CD8-positive, alpha-beta memory T cell (primary cell): ENCODE data around the gene DIMT1. TPM values are rescaled to one million over a fixed set of nuclear protein-coding genes. Genes with fewer than 3 reads are reported as not detected.

Experiments
- CTCF ChIA-PET: fragments of 350-600 bp; sonication (Branson Sonifier 250); formaldehyde crosslinking; loops from one replicate; lab custom pipeline; 2021; ENCODE audit warnings: antibody characterized with exemption; lab: Charles Lee
- POLR2A ChIA-PET: fragments of 350-600 bp; sonication (Branson Sonifier 250); formaldehyde crosslinking; loops from one replicate; lab custom pipeline; 2021; ENCODE audit warnings: antibody characterized with exemption; lab: Charles Lee
- DNase-seq, 5 donors: peaks; one replicate each; pipeline versions ENCODE4 v3.0.0 to v3.0.0-alpha.2; 2020 to 2022; ENCODE audit warnings: mixed read lengths in 1 of 5
- H3K27ac ChIP-seq: one replicate; pipeline ENCODE4 v1.7.0; 2013; ENCODE audit warnings: low read depth, mild to moderate bottlenecking, low read length, moderate library complexity
- H3K27me3 ChIP-seq: 2 replicates; pipeline ENCODE4 v1.7.0; 2013; ENCODE audit warnings: low read length, mild to moderate bottlenecking; ENCODE audit not compliant: insufficient read depth, poor library complexity, severe bottlenecking
- H3K36me3 ChIP-seq: 2 replicates; pipeline ENCODE4 v1.7.0; 2013; ENCODE audit warnings: mild to moderate bottlenecking, low read length, moderate library complexity; ENCODE audit not compliant: insufficient read depth
- H3K4me1 ChIP-seq: 2 replicates; pipeline ENCODE4 v1.7.0; 2013; ENCODE audit warnings: mild to moderate bottlenecking, low read length, moderate library complexity; ENCODE audit not compliant: insufficient read depth
- H3K4me3 ChIP-seq: 2 replicates; pipeline ENCODE4 v1.7.0; 2013; ENCODE audit warnings: mild to moderate bottlenecking, low read length
- H3K9me3 ChIP-seq: 2 replicates; pipeline ENCODE4 v1.7.0; 2013; ENCODE audit warnings: mild to moderate bottlenecking, low read length
- H3K27ac Mint-ChIP-seq, 8 donors: one replicate each; pipeline ENCODE4 v1.8.0; 2020 to 2021; ENCODE audit warnings: mixed read lengths in 8 of 8, mild to moderate bottlenecking in 6 of 8, inconsistent platforms in 3 of 8, moderate library complexity in 3 of 8
- H3K27me3 Mint-ChIP-seq, 2 donors: one replicate each; pipeline ENCODE4 v1.8.0; 2020 to 2021; ENCODE audit warnings: mixed read lengths in 2 of 2, mild to moderate bottlenecking in 1 of 2, moderate library complexity in 1 of 2
- H3K36me3 Mint-ChIP-seq, 3 donors: one replicate each; pipeline ENCODE4 v1.8.0; 2020 to 2021; ENCODE audit warnings: mixed read lengths in 3 of 3, inconsistent platforms in 1 of 3, mild to moderate bottlenecking in 1 of 3
- H3K4me1 Mint-ChIP-seq, 3 donors: one replicate each; pipeline ENCODE4 v1.8.0; 2020 to 2021; ENCODE audit warnings: mixed read lengths in 3 of 3, inconsistent platforms in 1 of 3, mild to moderate bottlenecking in 1 of 3
- H3K4me3 Mint-ChIP-seq, 7 donors: one replicate each; pipeline ENCODE4 v1.8.0; 2020 to 2021; ENCODE audit warnings: mixed read lengths in 7 of 7, mild to moderate bottlenecking in 6 of 7, moderate library complexity in 4 of 7, inconsistent platforms in 2 of 7
- H3K9me3 Mint-ChIP-seq, 5 donors: one replicate each; pipeline ENCODE4 v1.8.0; 2020 to 2022; ENCODE audit warnings: mixed read lengths in 5 of 5, mild to moderate bottlenecking in 3 of 5, moderate library complexity in 2 of 5, inconsistent platforms in 1 of 5
- polyA plus RNA-seq: library from polyadenylated mRNA; unstranded; fragments of 300-500 nt; fragmentation: Illumina TruSeq; gene quantifications from one replicate; pipeline ENCODE4 v1.2.3, GENCODE V29; 2021
- total RNA-seq, 2 experiments: library from RNA; stranded (reverse); gene quantifications; one replicate each; pipeline ENCODE4 v1.2.3, GENCODE V29; 2021

Gene DIMT1
- total and polyA plus RNA-seq, 3 experiments from 2014 or later, result 38.4 to 58.9 (median 54.4) TPM

DNA sequence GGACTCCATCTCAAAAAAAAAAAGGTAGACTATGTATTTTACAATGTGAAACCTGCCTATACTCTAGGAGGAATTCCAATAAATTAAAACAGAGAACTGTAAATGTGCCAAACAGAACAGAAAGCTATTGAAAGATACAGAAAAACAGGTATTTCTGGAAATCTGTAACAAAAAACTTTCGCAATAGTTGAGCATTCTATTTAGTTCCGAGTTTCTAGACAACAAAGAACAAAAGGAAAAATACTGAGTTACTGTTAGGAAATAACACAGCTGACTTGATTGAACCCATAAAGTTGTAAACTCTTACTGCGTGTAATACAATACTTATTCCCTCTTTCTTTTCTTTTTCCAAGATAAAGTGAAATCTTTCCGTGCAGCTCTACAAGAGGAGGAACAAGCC is 18.6 kb downstream of the DIMT1 start:
- no peak overlapping the region for H3K27ac ChIP-seq
- no peak overlapping the region for H3K4me3 ChIP-seq
- no peaks in the 10 kb centered on the region for H3K4me1 ChIP-seq
- H3K27me3 Mint-ChIP-seq, result no peaks in the 10 kb centered on the region
- H3K9me3 ChIP-seq, result no peaks in the 10 kb centered on the region
- peaks cover 57% of the 10 kb centered on the region for H3K36me3 ChIP-seq
- CTCF ChIA-PET, result interaction anchor here (0.8 to 1.3 kb wide), 2 partner anchors 100 to 161 kb away, joined by 3 to 4 read pairs; no protein-coding TSS in a partner anchor
- peak overlapping the region in 5 of 8 donors; percentile 6 to 82 (median 51) for H3K27ac Mint-ChIP-seq
- H3K27me3 ChIP-seq, result no peaks in the 10 kb centered on the region
- H3K9me3 Mint-ChIP-seq, result no peaks in the 10 kb centered on the region
- DNase-seq, result no peak
- no peak overlapping the region for H3K4me3 Mint-ChIP-seq
- POLR2A ChIA-PET, result no interaction called here
- H3K4me1 Mint-ChIP-seq, result peaks cover 0 to 6% (median 4%) of the 10 kb centered on the region in 3 donors
- peaks cover 0 to 83% (median 16%) of the 10 kb centered on the region in 3 donors for H3K36me3 Mint-ChIP-seq

DNA sequence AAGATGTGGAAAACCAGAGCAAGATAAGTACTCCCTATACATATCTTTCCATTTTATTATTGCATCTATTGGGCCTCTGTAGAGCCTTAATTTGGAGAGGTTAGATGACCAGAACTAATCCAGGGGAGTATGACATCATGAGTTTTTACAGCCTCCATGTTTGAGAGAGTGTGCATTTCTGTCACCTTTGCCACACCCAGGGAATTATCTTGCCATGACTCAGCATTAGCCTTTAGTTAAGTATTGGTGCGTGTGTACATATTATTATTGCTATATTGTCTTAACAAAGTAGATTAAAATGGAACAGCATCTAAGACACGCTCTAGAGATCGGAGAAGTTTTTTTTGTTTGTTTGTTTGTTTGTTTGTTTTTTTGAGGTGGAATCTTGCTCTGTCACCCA is 27.6 kb downstream of the DIMT1 start:
- no peak overlapping the region for H3K27ac ChIP-seq
- H3K9me3 Mint-ChIP-seq, result no peaks in the 10 kb centered on the region
- peaks cover 0 to 79% (median 22%) of the 10 kb centered on the region in 3 donors for H3K36me3 Mint-ChIP-seq
- H3K27ac Mint-ChIP-seq, result peak overlapping the region in 5 of 8 donors; percentile 17 to 89 (median 29)
- H3K9me3 ChIP-seq, result no peaks in the 10 kb centered on the region
- H3K27me3 ChIP-seq, result no peaks in the 10 kb centered on the region
- ChIA-PET POLR2A (no interaction called here), CTCF (no interaction called here)
- H3K36me3 ChIP-seq, result peaks cover 56% of the 10 kb centered on the region
- H3K4me3 ChIP-seq, result no peak overlapping the region
- no peak for DNase-seq
- H3K27me3 Mint-ChIP-seq, result no peaks in the 10 kb centered on the region
- no peak overlapping the region for H3K4me3 Mint-ChIP-seq
- no peaks in the 10 kb centered on the region for H3K4me1 ChIP-seq
- peaks cover 2 to 3% (median 2%) of the 10 kb centered on the region in 3 donors for H3K4me1 Mint-ChIP-seq

DNA sequence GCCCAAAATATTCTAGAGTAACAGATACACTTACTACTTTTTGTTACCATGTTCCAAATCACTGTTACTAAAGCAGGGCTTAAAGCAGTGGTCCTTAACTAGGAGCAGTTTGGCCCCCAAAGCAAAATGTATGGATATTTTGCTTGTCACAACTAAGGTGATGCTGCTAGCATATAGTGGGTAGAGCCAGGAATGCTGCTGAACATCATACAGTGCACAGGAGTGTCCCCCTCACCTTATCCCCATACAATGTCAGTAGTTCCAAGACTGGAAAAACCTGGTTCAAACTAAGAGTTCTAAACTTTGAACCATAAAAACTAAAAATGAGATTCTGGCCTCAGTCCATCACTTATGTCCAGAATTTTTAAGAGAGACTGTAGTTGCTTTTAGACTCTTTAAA is 28.1 kb downstream of the DIMT1 start:
- no peak for DNase-seq
- Histone ChIP-seq H3K4me3 (no peak overlapping the region), H3K9me3 (no peaks in the 10 kb centered on the region), H3K27me3 (no peaks in the 10 kb centered on the region), H3K27ac (no peak overlapping the region), H3K36me3 (peaks cover 51% of the 10 kb centered on the region), H3K4me1 (no peaks in the 10 kb centered on the region)
- peaks cover 0 to 78% (median 20%) of the 10 kb centered on the region in 3 donors for H3K36me3 Mint-ChIP-seq
- no peaks in the 10 kb centered on the region for H3K9me3 Mint-ChIP-seq
- peaks cover 3 to 5% (median 3%) of the 10 kb centered on the region in 3 donors for H3K4me1 Mint-ChIP-seq
- CTCF ChIA-PET, result no interaction called here
- H3K4me3 Mint-ChIP-seq, result no peak overlapping the region
- peak overlapping the region in 3 of 8 donors; percentile 17 to 50 (median 27) for H3K27ac Mint-ChIP-seq
- H3K27me3 Mint-ChIP-seq, result no peaks in the 10 kb centered on the region
- POLR2A ChIA-PET, result no interaction called here

DNA sequence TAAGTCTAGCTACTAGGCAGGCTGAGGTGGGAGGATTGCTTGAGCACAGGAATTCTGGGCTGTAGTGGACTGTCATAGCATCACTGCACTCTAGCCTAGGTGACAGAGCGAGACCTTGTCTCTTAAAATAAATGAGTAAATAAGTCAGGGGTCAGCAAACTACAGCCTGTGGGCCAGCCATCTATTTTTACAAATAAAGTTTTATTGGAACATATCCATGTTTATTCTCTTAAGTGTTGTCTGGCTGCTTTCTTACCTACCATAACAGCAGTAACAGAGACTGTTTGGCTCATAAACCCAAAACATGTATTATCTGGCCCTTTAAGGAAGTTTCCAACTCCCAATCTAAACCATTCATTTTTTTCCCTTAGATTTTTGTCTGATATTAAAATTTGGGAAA is 29.6 kb downstream of the DIMT1 start:
- H3K27me3 Mint-ChIP-seq, result no peaks in the 10 kb centered on the region
- H3K27ac Mint-ChIP-seq, result peak overlapping the region in 1 of 8 donors; percentile 50
- no peaks in the 10 kb centered on the region for H3K27me3 ChIP-seq
- H3K36me3 ChIP-seq, result peaks cover 43% of the 10 kb centered on the region
- no peak overlapping the region for H3K4me3 Mint-ChIP-seq
- H3K36me3 Mint-ChIP-seq, result peaks cover 1 to 74% (median 17%) of the 10 kb centered on the region in 3 donors
- no peaks in the 10 kb centered on the region for H3K9me3 Mint-ChIP-seq
- H3K9me3 ChIP-seq, result no peaks in the 10 kb centered on the region
- no peak for DNase-seq
- no peak overlapping the region for H3K4me3 ChIP-seq
- ChIA-PET POLR2A (no interaction called here), CTCF (interaction anchor here (0.9 kb wide), 1 partner anchor 150 kb away, joined by 3 read pairs; no protein-coding TSS in a partner anchor)
- H3K4me1 ChIP-seq, result no peaks in the 10 kb centered on the region
- H3K4me1 Mint-ChIP-seq, result peaks cover 6 to 8% (median 8%) of the 10 kb centered on the region in 3 donors
- H3K27ac ChIP-seq, result no peak overlapping the region

DNA sequence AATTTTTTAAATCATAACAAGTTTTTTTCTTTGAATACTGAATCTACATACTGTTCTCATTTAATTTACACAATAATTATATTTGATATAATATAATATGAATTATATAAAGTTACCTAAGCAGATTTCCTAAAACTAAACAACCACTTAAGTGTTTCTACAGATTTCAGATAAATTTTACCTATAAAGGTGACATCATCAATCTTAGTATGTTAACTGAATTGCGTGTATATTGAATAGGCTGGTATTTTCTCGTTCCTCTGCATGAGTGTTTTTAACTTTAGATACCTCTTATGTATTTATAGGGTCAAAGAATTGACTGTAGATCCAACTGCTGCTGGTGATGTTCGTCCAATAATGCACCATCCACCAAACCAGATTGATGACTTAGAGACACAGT is 30.3 kb downstream of the DIMT1 start:
- Histone ChIP-seq H3K9me3 (no peaks in the 10 kb centered on the region), H3K36me3 (peaks cover 36% of the 10 kb centered on the region), H3K27ac (no peak overlapping the region), H3K27me3 (no peaks in the 10 kb centered on the region), H3K4me3 (no peak overlapping the region), H3K4me1 (no peaks in the 10 kb centered on the region)
- Mint-ChIP-seq H3K4me1 (peaks cover 7 to 11% (median 10%) of the 10 kb centered on the region in 3 donors), H3K9me3 (no peaks in the 10 kb centered on the region), H3K27me3 (no peaks in the 10 kb centered on the region), H3K4me3 (no peak overlapping the region), H3K36me3 (peaks cover 4 to 71% (median 17%) of the 10 kb centered on the region in 3 donors), H3K27ac (peak overlapping the region in 2 of 8 donors; percentile 57 to 76)
- POLR2A ChIA-PET, result no interaction called here
- CTCF ChIA-PET, result interaction anchor here (0.9 kb wide), 1 partner anchor 149 kb away, joined by 3 read pairs; no protein-coding TSS in a partner anchor
- no peak for DNase-seq

DNA sequence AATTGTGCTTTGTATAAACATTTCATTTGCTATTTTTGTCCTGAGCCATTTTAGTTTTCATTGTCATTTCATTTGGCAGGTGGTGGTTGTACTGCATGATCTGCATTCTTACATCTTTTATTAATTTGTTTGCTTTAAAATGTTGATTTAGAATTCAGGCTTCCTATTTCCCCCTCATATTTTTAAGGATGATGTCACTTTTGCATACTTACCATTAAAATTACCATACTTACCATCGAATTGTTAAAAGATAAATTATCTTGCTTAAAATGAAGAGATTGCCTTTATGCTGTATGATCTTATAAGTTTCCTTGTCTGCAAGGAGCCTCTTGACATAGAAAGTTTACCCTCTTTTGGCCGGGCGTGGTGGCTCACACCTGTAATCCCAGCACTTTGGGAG is 31.1 kb downstream of the DIMT1 start:
- POLR2A ChIA-PET, result no interaction called here
- Mint-ChIP-seq H3K27ac (peak overlapping the region in 5 of 8 donors; percentile 28 to 87 (median 35)), H3K36me3 (peaks cover 4 to 66% (median 12%) of the 10 kb centered on the region in 3 donors)

DNA sequence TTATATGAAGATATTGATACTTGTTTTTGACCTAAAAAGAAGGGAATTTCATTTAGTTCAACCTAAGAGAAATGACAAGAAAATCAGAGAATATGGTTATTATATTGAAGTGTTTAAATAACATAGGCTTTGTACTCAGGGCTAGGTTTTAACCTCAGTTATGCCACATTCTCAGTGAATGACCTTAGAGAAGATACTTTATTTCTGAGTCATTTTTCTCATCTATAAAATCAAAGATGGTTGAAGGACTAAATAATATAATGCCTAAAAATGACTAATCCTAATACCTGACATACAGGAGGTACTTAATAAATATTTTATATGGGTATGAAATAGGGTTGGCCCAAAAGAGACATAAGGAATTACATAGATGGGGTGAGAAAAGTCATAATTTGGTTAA is 32.3 kb downstream of the DIMT1 start:
- no peaks in the 10 kb centered on the region for H3K9me3 Mint-ChIP-seq
- peak overlapping the region in 2 of 8 donors; percentile 41 to 57 for H3K27ac Mint-ChIP-seq
- Histone ChIP-seq H3K4me3 (no peak overlapping the region), H3K36me3 (peaks cover 23% of the 10 kb centered on the region), H3K27me3 (no peaks in the 10 kb centered on the region), H3K27ac (no peak overlapping the region), H3K4me1 (no peaks in the 10 kb centered on the region), H3K9me3 (no peaks in the 10 kb centered on the region)
- peaks cover 4 to 64% (median 14%) of the 10 kb centered on the region in 3 donors for H3K36me3 Mint-ChIP-seq
- H3K27me3 Mint-ChIP-seq, result no peaks in the 10 kb centered on the region
- CTCF ChIA-PET, result no interaction called here
- no peak overlapping the region for H3K4me3 Mint-ChIP-seq
- no peak for DNase-seq
- peaks cover 10 to 15% (median 10%) of the 10 kb centered on the region in 3 donors for H3K4me1 Mint-ChIP-seq
- POLR2A ChIA-PET, result no interaction called here

More for the DNA sequence above, 31.1 kb downstream of the DIMT1 start:
- Mint-ChIP-seq H3K27me3 (no peaks in the 10 kb centered on the region), H3K9me3 (no peaks in the 10 kb centered on the region), H3K4me3 (no peak overlapping the region), H3K4me1 (peaks cover 7 to 11% (median 10%) of the 10 kb centered on the region in 3 donors)
- no peaks in the 10 kb centered on the region for H3K4me1 ChIP-seq
- H3K27me3 ChIP-seq, result no peaks in the 10 kb centered on the region
- no peaks in the 10 kb centered on the region for H3K9me3 ChIP-seq
- H3K27ac ChIP-seq, result no peak overlapping the region
- no peak for DNase-seq
- CTCF ChIA-PET, result no interaction called here
- no peak overlapping the region for H3K4me3 ChIP-seq
- peaks cover 28% of the 10 kb centered on the region for H3K36me3 ChIP-seq

DNA sequence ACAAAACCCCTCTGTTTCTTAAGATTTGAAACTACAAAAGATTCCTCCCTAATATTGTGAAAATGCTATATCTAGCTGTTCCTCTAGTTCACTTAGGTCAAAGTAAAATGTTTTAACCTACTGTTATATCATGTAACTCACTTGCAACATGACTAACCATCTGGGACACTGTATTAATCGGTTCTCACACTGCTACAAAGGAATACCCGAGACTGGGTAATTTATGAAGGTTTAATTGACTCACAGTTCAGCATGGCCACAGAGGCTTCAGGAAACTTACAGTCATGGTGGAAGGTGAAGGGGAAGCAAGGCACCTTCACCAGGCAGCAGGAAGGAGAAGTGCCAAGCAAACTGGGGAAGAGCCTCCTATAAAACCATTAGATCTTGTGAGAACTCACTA is 34.7 kb downstream of the DIMT1 start:
- peaks cover 10 to 68% (median 16%) of the 10 kb centered on the region in 3 donors for H3K36me3 Mint-ChIP-seq
- H3K4me1 Mint-ChIP-seq, result peaks cover 10 to 18% (median 12%) of the 10 kb centered on the region in 3 donors
- DNase-seq, result no peak
- peak overlapping the region in 1 of 7 donors; percentile 7 for H3K4me3 Mint-ChIP-seq
- no peaks in the 10 kb centered on the region for H3K27me3 ChIP-seq
- H3K4me1 ChIP-seq, result no peaks in the 10 kb centered on the region
- POLR2A ChIA-PET, result no interaction called here
- H3K27me3 Mint-ChIP-seq, result no peaks in the 10 kb centered on the region
- H3K9me3 Mint-ChIP-seq, result no peaks in the 10 kb centered on the region
- H3K27ac Mint-ChIP-seq, result peak overlapping the region in 5 of 8 donors; percentile 4 to 75 (median 67)
- peaks cover 23% of the 10 kb centered on the region for H3K36me3 ChIP-seq
- no peak overlapping the region for H3K4me3 ChIP-seq
- no peaks in the 10 kb centered on the region for H3K9me3 ChIP-seq
- CTCF ChIA-PET, result interaction anchor here (1.2 kb wide), 1 partner anchor 10 kb away, joined by 4 read pairs; no protein-coding TSS in a partner anchor
- H3K27ac ChIP-seq, result no peak overlapping the region
